WTC11 (cell line): ENCODE data around the gene EMC10. TPM values are rescaled to one million over a fixed set of nuclear protein-coding genes. Genes with fewer than 3 reads are reported as not detected.
A peak's percentile ranks its signal among the peaks of the same experiment; 100 is the strongest.

Experiments used
- ATAC-seq: fragments of 200-7000 bp; cut with Tn5 transposase; 2 replicates; pipeline ENCODE4 v1.10.0; 2021; ENCODE audit warnings: mild to moderate bottlenecking, moderate library complexity
- CTCF ChIA-PET: fragments of 300-600 bp; sonication (Branson Sonifier 250); formaldehyde crosslinking; loops from one replicate; lab custom pipeline; 2021; ENCODE audit warnings: antibody characterized with exemption; lab: Charles Lee
- POLR2A ChIA-PET: fragments of 350-600 bp; sonication (Branson Sonifier 250); formaldehyde crosslinking; loops from one replicate; lab custom pipeline; 2021; ENCODE audit warnings: antibody characterized with exemption; lab: Charles Lee
- DNase-seq: peaks from one replicate; pipeline ENCODE4 v3.0.0; 2021; ENCODE audit warnings: low spot score
- H3K27ac Mint-ChIP-seq: 2 replicates; pipeline ENCODE4 v1.8.0; 2021; ENCODE audit warnings: mixed read lengths
- H3K27me3 Mint-ChIP-seq: 2 replicates; pipeline ENCODE4 v1.8.0; 2021; ENCODE audit warnings: low read depth, mild to moderate bottlenecking, moderate library complexity, mixed read lengths
- H3K36me3 Mint-ChIP-seq: 2 replicates; pipeline ENCODE4 v1.8.0; 2021; ENCODE audit warnings: mixed read lengths
- H3K4me1 Mint-ChIP-seq: 2 replicates; pipeline ENCODE4 v1.8.0; 2022; ENCODE audit warnings: mixed read lengths
- H3K4me3 Mint-ChIP-seq: 2 replicates; pipeline ENCODE4 v1.8.0; 2021; ENCODE audit warnings: mild to moderate bottlenecking, moderate library complexity, mixed read lengths
- H3K9me3 Mint-ChIP-seq: 2 replicates; pipeline ENCODE4 v1.8.0; 2021; ENCODE audit warnings: mixed read lengths
- CREM ChIP-seq: sonication (generic); formaldehyde crosslinking; IDR thresholded peaks from 2 replicates; pipeline ENCODE4 v1.8.1; 2022; ENCODE audit warnings: mild to moderate bottlenecking, missing genetic modification reagents, moderate library complexity
- ESRRA ChIP-seq: sonication (generic); formaldehyde crosslinking; IDR thresholded peaks from 2 replicates; pipeline ENCODE4 v1.8.1; 2022; ENCODE audit warnings: mild to moderate bottlenecking, missing genetic modification reagents, borderline replicate concordance
- ETV6 ChIP-seq: sonication (generic); formaldehyde crosslinking; IDR thresholded peaks from 2 replicates; pipeline ENCODE4 v1.8.1; 2022; ENCODE audit warnings: mild to moderate bottlenecking, missing genetic modification reagents
- FOXP1 ChIP-seq: sonication (generic); formaldehyde crosslinking; IDR thresholded peaks from 2 replicates; pipeline ENCODE4 v1.8.0; 2022; ENCODE audit warnings: missing genetic modification reagents, mild to moderate bottlenecking, moderate library complexity, borderline replicate concordance
- GABPB1 ChIP-seq: sonication (generic); formaldehyde crosslinking; IDR thresholded peaks from 2 replicates; pipeline ENCODE4 v1.8.1; 2023; ENCODE audit warnings: mild to moderate bottlenecking, missing genetic modification reagents
- GTF2I ChIP-seq: fragments of 250-450 bp; sonication (Bioruptor Pico); conservative IDR thresholded peaks from 2 replicates; pipeline ENCODE4 v1.4.0; 2021; ENCODE audit warnings: mild to moderate bottlenecking
- JUN ChIP-seq: sonication (generic); formaldehyde crosslinking; IDR thresholded peaks from 2 replicates; pipeline ENCODE4 v1.8.0; 2023; ENCODE audit warnings: mild to moderate bottlenecking, missing genetic modification reagents
- MAX ChIP-seq: sonication (generic); formaldehyde crosslinking; IDR thresholded peaks from 2 replicates; pipeline ENCODE4 v1.8.0; 2022; ENCODE audit warnings: mild to moderate bottlenecking, missing genetic modification reagents
- MXD4 ChIP-seq: fragments of 250-450 bp; sonication (Bioruptor Pico); IDR thresholded peaks from 2 replicates; pipeline ENCODE4 v1.8.0; 2021; ENCODE audit warnings: mild to moderate bottlenecking, moderate library complexity, borderline replicate concordance
- NR2C2 ChIP-seq: sonication (generic); formaldehyde crosslinking; IDR thresholded peaks from 2 replicates; pipeline ENCODE4 v1.8.0; 2022; ENCODE audit warnings: mild to moderate bottlenecking, missing genetic modification reagents
- NR3C1 ChIP-seq: sonication (generic); formaldehyde crosslinking; conservative IDR thresholded peaks from 2 replicates; pipeline ENCODE4 v1.8.1; 2023; ENCODE audit warnings: low read depth, mild to moderate bottlenecking, missing genetic modification reagents
- OVOL2 ChIP-seq: fragments of 250-450 bp; sonication (Bioruptor Pico); IDR thresholded peaks from 2 replicates; pipeline ENCODE4 v1.9.0; 2021; ENCODE audit warnings: mild to moderate bottlenecking, borderline replicate concordance
- PREB ChIP-seq: sonication (generic); formaldehyde crosslinking; IDR thresholded peaks from 2 replicates; pipeline ENCODE4 v1.8.1; 2022; ENCODE audit warnings: mild to moderate bottlenecking, missing genetic modification reagents, moderate library complexity, borderline replicate concordance
- PRRX2 ChIP-seq: fragments of 250-450 bp; sonication (Bioruptor Pico); IDR thresholded peaks from 2 replicates; pipeline ENCODE4 v1.8.0; 2021; ENCODE audit warnings: mild to moderate bottlenecking
- SMAD4 ChIP-seq: sonication (generic); formaldehyde crosslinking; IDR thresholded peaks from 2 replicates; pipeline ENCODE4 v1.8.0; 2022; ENCODE audit warnings: mild to moderate bottlenecking, missing genetic modification reagents
- SOX15 ChIP-seq: fragments of 250-450 bp; sonication (Bioruptor Pico); IDR thresholded peaks from 2 replicates; pipeline ENCODE4 v1.9.0; 2021; ENCODE audit warnings: mild to moderate bottlenecking
- TCF7 ChIP-seq: sonication (generic); formaldehyde crosslinking; IDR thresholded peaks from 2 replicates; pipeline ENCODE4 v1.8.0; 2022; ENCODE audit warnings: mild to moderate bottlenecking, low read depth, missing genetic modification reagents, moderate library complexity
- ZBTB21 ChIP-seq: sonication (generic); formaldehyde crosslinking; IDR thresholded peaks from 2 replicates; pipeline ENCODE4 v1.8.1; 2023; ENCODE audit warnings: mild to moderate bottlenecking, missing genetic modification reagents, borderline replicate concordance
- ZNF232 ChIP-seq: sonication (generic); formaldehyde crosslinking; IDR thresholded peaks from 2 replicates; pipeline ENCODE4 v1.8.0; 2022; ENCODE audit warnings: mild to moderate bottlenecking, missing genetic modification reagents
- ZNF416 ChIP-seq: fragments of 250-450 bp; sonication (Bioruptor Pico); IDR thresholded peaks from 2 replicates; pipeline ENCODE4 v1.9.0; 2021; ENCODE audit warnings: mild to moderate bottlenecking, inconsistent platforms
- ZNF423 ChIP-seq: fragments of 250-450 bp; sonication (Bioruptor Pico); IDR thresholded peaks from 2 replicates; pipeline ENCODE4 v2.1.2; 2022; ENCODE audit warnings: mild to moderate bottlenecking, moderate library complexity
- total RNA-seq: library from RNA; stranded (reverse); gene quantifications from 3 replicates; pipeline ENCODE4 v1.2.3, GENCODE V29; 2021
- TF ChIP-seq, protein P1 (sequence below): sonication (generic); formaldehyde crosslinking; IDR thresholded peaks from 2 replicates; pipeline ENCODE4 v1.8.0; 2023; ENCODE audit warnings: missing genetic modification reagents
- TF ChIP-seq, protein P2 (sequence below): sonication (generic); formaldehyde crosslinking; IDR thresholded peaks from 2 replicates; pipeline ENCODE4 v1.8.1; 2023; ENCODE audit warnings: mild to moderate bottlenecking, missing genetic modification reagents, moderate library complexity
- TF ChIP-seq, protein P3 (sequence below): sonication (generic); formaldehyde crosslinking; IDR thresholded peaks from 2 replicates; pipeline ENCODE4 v1.8.1; 2023; ENCODE audit warnings: mild to moderate bottlenecking, missing genetic modification reagents

The EMC10 gene
- total RNA-seq, 1 experiment from 2014 or later, result 114 TPM

DNA sequence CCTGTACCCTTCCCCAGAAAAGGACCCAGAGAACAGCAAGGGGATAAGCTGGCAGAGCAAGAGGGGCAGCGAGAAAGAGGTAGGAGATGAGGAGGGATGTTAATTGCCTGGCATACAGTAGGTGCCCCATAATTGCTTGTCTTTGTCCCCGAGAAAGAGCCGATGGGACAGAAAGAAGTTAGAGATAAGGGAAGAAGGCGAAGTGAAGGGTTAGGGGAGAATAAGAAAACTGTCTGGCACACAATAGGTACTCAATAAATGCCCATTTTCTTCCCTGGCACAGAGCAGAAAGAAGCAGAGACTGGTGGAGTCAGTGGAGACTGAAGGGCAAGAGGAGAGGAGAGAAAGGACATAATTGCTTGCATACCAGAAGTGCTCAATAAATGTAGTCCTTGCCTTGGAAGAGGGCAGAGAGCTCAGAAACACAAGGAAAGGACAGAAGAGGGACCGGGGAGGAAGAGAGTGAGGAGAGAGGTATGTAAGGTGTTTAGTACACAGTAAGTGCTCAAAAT is 18.8 kb downstream of the EMC10 start:
- H3K36me3 Mint-ChIP-seq, result peaks cover 7% of the 10 kb centered on the region; the same call in 1 of the 2 replicates
- H3K4me1 Mint-ChIP-seq, result peaks cover 20% of the 10 kb centered on the region
- ATAC-seq, result no peak
- peaks cover 65% of the 10 kb centered on the region for H3K27me3 Mint-ChIP-seq
- DNase-seq, result no peak
- H3K27ac Mint-ChIP-seq, result no peak overlapping the region
- peaks cover 7% of the 10 kb centered on the region; the same call in 1 of the 2 replicates for H3K9me3 Mint-ChIP-seq
- no peak for TF ChIP-seq PREB (CRISPR knock-in tag)
- TF ChIP-seq OVOL2 (CRISPR knock-in tag), result no peak
- TF ChIP-seq MAX (CRISPR knock-in tag), result no peak
- no peak for TF ChIP-seq NR2C2 (CRISPR knock-in tag)
- no peak for TF ChIP-seq TCF7 (CRISPR knock-in tag)
- no peak for TF ChIP-seq ESRRA (CRISPR knock-in tag)
- no peak for TF ChIP-seq GABPB1 (CRISPR knock-in tag)
- no peak for TF ChIP-seq JUN (CRISPR knock-in tag)
- no peak for TF ChIP-seq SMAD4
- no peak for TF ChIP-seq ZNF416 (CRISPR knock-in tag)
- TF ChIP-seq CREM (CRISPR knock-in tag), result no peak
- TF ChIP-seq ZNF232 (CRISPR knock-in tag), result no peak
- TF ChIP-seq SOX15 (CRISPR knock-in tag), result no peak
- TF ChIP-seq ETV6 (CRISPR knock-in tag), result no peak
- TF ChIP-seq PRRX2 (CRISPR knock-in tag), result no peak
- no peak for TF ChIP-seq ZBTB21 (CRISPR knock-in tag)
- TF ChIP-seq MXD4, result no peak
- TF ChIP-seq, protein P1, sequence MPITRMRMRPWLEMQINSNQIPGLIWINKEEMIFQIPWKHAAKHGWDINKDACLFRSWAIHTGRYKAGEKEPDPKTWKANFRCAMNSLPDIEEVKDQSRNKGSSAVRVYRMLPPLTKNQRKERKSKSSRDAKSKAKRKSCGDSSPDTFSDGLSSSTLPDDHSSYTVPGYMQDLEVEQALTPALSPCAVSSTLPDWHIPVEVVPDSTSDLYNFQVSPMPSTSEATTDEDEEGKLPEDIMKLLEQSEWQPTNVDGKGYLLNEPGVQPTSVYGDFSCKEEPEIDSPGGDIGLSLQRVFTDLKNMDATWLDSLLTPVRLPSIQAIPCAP, result no peak
- TF ChIP-seq, protein P2, sequence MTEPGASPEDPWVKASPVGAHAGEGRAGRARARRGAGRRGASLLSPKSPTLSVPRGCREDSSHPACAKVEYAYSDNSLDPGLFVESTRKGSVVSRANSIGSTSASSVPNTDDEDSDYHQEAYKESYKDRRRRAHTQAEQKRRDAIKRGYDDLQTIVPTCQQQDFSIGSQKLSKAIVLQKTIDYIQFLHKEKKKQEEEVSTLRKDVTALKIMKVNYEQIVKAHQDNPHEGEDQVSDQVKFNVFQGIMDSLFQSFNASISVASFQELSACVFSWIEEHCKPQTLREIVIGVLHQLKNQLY (CRISPR knock-in tag), result no peak
- TF ChIP-seq, all 79 proteins: peak for 0
- POLR2A ChIA-PET, result no interaction called here
- H3K4me3 Mint-ChIP-seq, result no peak overlapping the region
- CTCF ChIA-PET, result interaction anchor here (1.2 kb wide), 1 partner anchor 43 kb away, joined by 4 read pairs; no protein-coding TSS in a partner anchor

- Mint-ChIP-seq H3K4me1 (peaks cover 13% of the 10 kb centered on the region), H3K27me3 (peaks cover 57% of the 10 kb centered on the region), H3K27ac (no peak overlapping the region), H3K4me3 (no peak overlapping the region), H3K9me3 (no peaks in the 10 kb centered on the region), H3K36me3 (no peaks in the 10 kb centered on the region)
- CTCF ChIA-PET, result interaction anchor here (0.7 to 1.6 kb wide), 7 partner anchors 10 to 139 kb away, joined by 3 to 8 read pairs (median 5); partner anchors contain the start of gene JOSD2
- peak; percentile 59 for ATAC-seq
- POLR2A ChIA-PET, result interaction anchor here (1.2 kb wide), 1 partner anchor 15 kb away, joined by 3 read pairs; the partner anchor contains the start of gene JOSD2
- DNase-seq, result peak; percentile 47
- no peak for TF ChIP-seq ZNF423
- TF ChIP-seq, protein P3, sequence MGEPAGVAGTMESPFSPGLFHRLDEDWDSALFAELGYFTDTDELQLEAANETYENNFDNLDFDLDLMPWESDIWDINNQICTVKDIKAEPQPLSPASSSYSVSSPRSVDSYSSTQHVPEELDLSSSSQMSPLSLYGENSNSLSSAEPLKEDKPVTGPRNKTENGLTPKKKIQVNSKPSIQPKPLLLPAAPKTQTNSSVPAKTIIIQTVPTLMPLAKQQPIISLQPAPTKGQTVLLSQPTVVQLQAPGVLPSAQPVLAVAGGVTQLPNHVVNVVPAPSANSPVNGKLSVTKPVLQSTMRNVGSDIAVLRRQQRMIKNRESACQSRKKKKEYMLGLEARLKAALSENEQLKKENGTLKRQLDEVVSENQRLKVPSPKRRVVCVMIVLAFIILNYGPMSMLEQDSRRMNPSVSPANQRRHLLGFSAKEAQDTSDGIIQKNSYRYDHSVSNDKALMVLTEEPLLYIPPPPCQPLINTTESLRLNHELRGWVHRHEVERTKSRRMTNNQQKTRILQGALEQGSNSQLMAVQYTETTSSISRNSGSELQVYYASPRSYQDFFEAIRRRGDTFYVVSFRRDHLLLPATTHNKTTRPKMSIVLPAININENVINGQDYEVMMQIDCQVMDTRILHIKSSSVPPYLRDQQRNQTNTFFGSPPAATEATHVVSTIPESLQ, result no peak
- TF ChIP-seq FOXP1 (CRISPR knock-in tag), result no peak
- 0 out of 2 replicates have a peak, but pooled peaks have one; percentile 12 for TF ChIP-seq GTF2I (CRISPR knock-in tag)
- TF ChIP-seq NR3C1 (CRISPR knock-in tag), result no peak
Observed at GRCh38 chr19:50496189-50497021, 20.1 kb downstream of the EMC10 start.
